GDM1 (cell line): Measurements from ENCODE around the gene CCT8L2.
"Not testable (repeated sequence)": the region's sequence is repeated elsewhere in the genome, so short reads cannot be mapped to it uniquely, and the experiment has no call there.

Experiments
- DNase-seq: peaks from one replicate; lab custom pipeline; 2025; lab: John Stamatoyannopoulos, UW

The CCT8L2 gene

GRCh38 chr22:16592710-16593109 is at the start of gene CCT8L2:
Gene CCT8L2 (minus strand): TSS chr22:16592810. CDS start chr22:16592550, 260 bp downstream.
- not testable (repeated sequence) for DNase-seq

- not testable (repeated sequence) for DNase-seq
These were observed 42.8 kb upstream of the CCT8L2 start for GRCh38 chr22:16635442-16635841.

GRCh38 chr22:16634092-16634491 is 41.5 kb upstream of the CCT8L2 start:
- not testable (repeated sequence) for DNase-seq

- not testable (repeated sequence) for DNase-seq
These were observed 35.9 kb upstream of the CCT8L2 start for GRCh38 chr22:16628476-16628875.

GRCh38 chr22:16625018-16625417 is 32.4 kb upstream of the CCT8L2 start:
- DNase-seq, result not testable (repeated sequence)

- not testable (repeated sequence) for DNase-seq
These were observed 31.0 kb upstream of the CCT8L2 start for GRCh38 chr22:16623595-16623994.

- not testable (repeated sequence) for DNase-seq
These were observed 24.9 kb upstream of the CCT8L2 start for GRCh38 chr22:16617516-16617915.

GRCh38 chr22:16616390-16616938 is 23.9 kb upstream of the CCT8L2 start:
- not testable (repeated sequence) for DNase-seq

- not testable (repeated sequence) for DNase-seq
These were observed 23.1 kb upstream of the CCT8L2 start for GRCh38 chr22:16615606-16616245.

GRCh38 chr22:16609548-16610261 is 17.1 kb upstream of the CCT8L2 start:
- no peak for DNase-seq

- DNase-seq, result no peak
These were observed 16.3 kb upstream of the CCT8L2 start for GRCh38 chr22:16608931-16609330.

- not testable (repeated sequence) for DNase-seq
These were observed 11.8 kb upstream of the CCT8L2 start for GRCh38 chr22:16604257-16604998.

- DNase-seq, result not testable (repeated sequence)
These were observed 11.2 kb upstream of the CCT8L2 start for GRCh38 chr22:16603770-16604242.

- no peak for DNase-seq
These were observed 10.8 kb upstream of the CCT8L2 start for GRCh38 chr22:16603448-16603768.

- DNase-seq, result not testable (repeated sequence)
These were observed 10.3 kb upstream of the CCT8L2 start for GRCh38 chr22:16602728-16603447.

GRCh38 chr22:16602224-16602727 is 9.7 kb upstream of the CCT8L2 start:
- not testable (repeated sequence) for DNase-seq

- no peak for DNase-seq
These were observed 9.0 kb upstream of the CCT8L2 start for GRCh38 chr22:16601437-16602223.

- not testable (repeated sequence) for DNase-seq
These were observed 8.2 kb upstream of the CCT8L2 start for GRCh38 chr22:16600644-16601436.

GRCh38 chr22:16599648-16600047 is 7.0 kb upstream of the CCT8L2 start:
- not testable (repeated sequence) for DNase-seq

GRCh38 chr22:16595251-16595650 is 2.6 kb upstream of the CCT8L2 start:
- DNase-seq, result not testable (repeated sequence)
